Endothelial cell of umbilical vein (primary cell): ENCODE results near the gene PLEKHA7. TPM values are rescaled to one million over a fixed set of nuclear protein-coding genes. Genes with fewer than 3 reads are reported as not detected.

Source experiments
- BruUV-seq: library from RNA; stranded (reverse); fragments of 400-500 nt; replicated peaks from 2 replicates; lab custom pipeline; 2021; lab: Mats Ljungman, UMichigan
- CTCF ChIA-PET: fragments of 300-600, 350-600 bp; sonication (Branson Sonifier 250); formaldehyde crosslinking; loops from one replicate; lab custom pipeline; 2021; ENCODE audit warnings: antibody characterized with exemption, inconsistent platforms; lab: Charles Lee
- POLR2A ChIA-PET: fragments of 300-600, 350-600 bp; sonication (Branson Sonifier 250); formaldehyde crosslinking; loops from one replicate; lab custom pipeline; 2021; ENCODE audit warnings: antibody characterized with exemption, inconsistent platforms; lab: Charles Lee
- DNase-seq: peaks from one replicate; pipeline ENCODE4 v3.0.0-alpha.2; 2011; ENCODE audit warnings: low read depth, low spot score
- FAIRE-seq: peaks from 2 replicates; lab custom pipeline; 2011; peaks lifted over from hg19 to GRCh38; lab: Jason Lieb, UNC
- H2AFZ ChIP-seq: 2 replicates; pipeline ENCODE4 v1.6.0; 2012; ENCODE audit warnings: low read depth, low read length, control low read depth, inconsistent platforms
- H3K27ac ChIP-seq: 2 replicates; pipeline ENCODE4 v1.5.1; 2011; ENCODE audit warnings: low read depth, mild to moderate bottlenecking, control low read depth, low read length, moderate library complexity; ENCODE audit not compliant: insufficient read depth
- H3K27me3 ChIP-seq, 2 experiments: 2 replicates each; pipeline versions ENCODE4 v1.6.0 to v1.6.1; 2011; ENCODE audit warnings: low read length in 2 of 2, mixed read lengths in 1 of 2; ENCODE audit not compliant: control insufficient read depth in 2 of 2, insufficient read depth in 2 of 2
- H3K36me3 ChIP-seq, 2 experiments: 2 replicates in 1 of 2; 3 replicates in 1 of 2; pipeline ENCODE4 v1.5.1; 2011; ENCODE audit warnings: low read length in 2 of 2, mild to moderate bottlenecking in 1 of 2, moderate library complexity in 1 of 2; ENCODE audit not compliant: control insufficient read depth in 2 of 2, insufficient read depth in 2 of 2; ENCODE audit errors: extremely low read depth in 1 of 2
- H3K4me1 ChIP-seq: 3 replicates; pipeline ENCODE4 v1.5.1; 2011; ENCODE audit warnings: mild to moderate bottlenecking, low read length; ENCODE audit not compliant: control insufficient read depth, insufficient read depth; ENCODE audit errors: extremely low read depth
- H3K4me2 ChIP-seq: 2 replicates; pipeline ENCODE4 v1.6.1; 2011; ENCODE audit warnings: low read length, control low read depth, mixed read lengths; ENCODE audit not compliant: insufficient read depth
- H3K4me3 ChIP-seq, 3 experiments: fragments of 200-600 bp in 1 of 3; sonication (generic), shearing (Covaris generic) in 1 of 3; replicated peaks in 1 of 3; 2 replicates each; pipeline ENCODE4 v1.5.1; 2011 to 2016; ENCODE audit warnings: control low read depth in 3 of 3, low read length in 3 of 3, mild to moderate bottlenecking in 2 of 3, inconsistent platforms in 1 of 3, low read depth in 1 of 3, moderate library complexity in 1 of 3; ENCODE audit not compliant: insufficient read depth in 1 of 3
- H3K79me2 ChIP-seq: 2 replicates; pipeline ENCODE4 v1.6.0; 2012; ENCODE audit warnings: low read length, inconsistent platforms; ENCODE audit not compliant: control insufficient read depth, insufficient read depth
- H3K9ac ChIP-seq: replicated peaks from 2 replicates; pipeline ENCODE3; 2011; ENCODE audit warnings: low read length, control low read depth; ENCODE audit not compliant: insufficient read depth; ENCODE audit errors: extremely low read depth
- H3K9me1 ChIP-seq: replicated peaks from 3 replicates; pipeline ENCODE4 v1.6.0; 2011; ENCODE audit warnings: mild to moderate bottlenecking, low read length; ENCODE audit not compliant: control insufficient read depth, insufficient read depth; ENCODE audit errors: extremely low read depth
- H3K9me3 ChIP-seq: replicated peaks from 2 replicates; pipeline ENCODE4 v1.5.1; 2012; ENCODE audit warnings: low read length, inconsistent platforms; ENCODE audit not compliant: control insufficient read depth, insufficient read depth
- H4K20me1 ChIP-seq: replicated peaks from 2 replicates; pipeline ENCODE3; 2011; ENCODE audit warnings: mild to moderate bottlenecking, low read length; ENCODE audit not compliant: control insufficient read depth, insufficient read depth; ENCODE audit errors: extremely low read depth
- CTCF ChIP-seq, 2 donors: IDR thresholded peaks; 1 replicate in 1 of 2; 2 replicates in 1 of 2; pipeline ENCODE4 v1.5.1; 2011; ENCODE audit warnings: low read length in 2 of 2, mild to moderate bottlenecking in 2 of 2, moderate library complexity in 2 of 2, control low read depth in 1 of 2, inconsistent platforms in 1 of 2, low read depth in 1 of 2; ENCODE audit not compliant: insufficient read depth in 1 of 2; ENCODE audit errors: extremely low read depth in 1 of 2
- EZH2 ChIP-seq: IDR thresholded peaks from 2 replicates; pipeline ENCODE4 v1.6.1; 2012; ENCODE audit warnings: borderline replicate concordance, low read depth, mild to moderate bottlenecking, moderate library complexity, low read length, inconsistent platforms; ENCODE audit not compliant: severe bottlenecking
- FOS ChIP-seq: IDR thresholded peaks from 2 replicates; pipeline ENCODE4 v1.6.1; 2011; ENCODE audit warnings: mild to moderate bottlenecking, low read length, moderate library complexity, borderline replicate concordance; ENCODE audit not compliant: insufficient read depth
- GATA2 ChIP-seq: IDR thresholded peaks from 2 replicates; pipeline ENCODE4 v1.7.0; 2011; ENCODE audit warnings: low read depth, mild to moderate bottlenecking, moderate library complexity, mixed read lengths, low read length; ENCODE audit not compliant: insufficient read length, insufficient read depth
- JUN ChIP-seq: IDR thresholded peaks from 2 replicates; pipeline ENCODE4 v1.6.1; 2011; ENCODE audit warnings: borderline replicate concordance, low read depth; ENCODE audit not compliant: insufficient read length, insufficient read depth
- MAX ChIP-seq: IDR thresholded peaks from 2 replicates; pipeline ENCODE4 v1.6.1; 2011; ENCODE audit not compliant: insufficient read depth, insufficient read length
- MYC ChIP-seq: IDR thresholded peaks from one replicate; pipeline ENCODE4 v1.6.1; 2011; ENCODE audit warnings: mild to moderate bottlenecking, low read depth, low read length
- POLR2A ChIP-seq: IDR thresholded peaks from 2 replicates; pipeline ENCODE4 v1.6.1; 2012; ENCODE audit warnings: low read depth, mild to moderate bottlenecking, control low read depth, low read length
- POLR2AphosphoS5 ChIP-seq: IDR thresholded peaks from 2 replicates; pipeline ENCODE4 v1.6.1; 2012; ENCODE audit warnings: low read depth, mild to moderate bottlenecking, control low read depth, low read length, moderate library complexity; ENCODE audit not compliant: insufficient read depth
- dilution Hi-C: fragments of 300-500 bp; cut with MboI; formaldehyde crosslinking; loops from one replicate; pipeline ENCODE4 v1.15.0; 2019; ENCODE audit warnings: low sequenced_read_pairs; ENCODE audit not compliant: extremely low pct_ligation_motif_present
- intact Hi-C: fragments of 100-400 bp; cut with micrococcal nuclease; formaldehyde crosslinking; loops from one replicate; pipeline ENCODE4 v1.10.0; 2022
- polyA plus RNA-seq, 4 experiments: library from polyadenylated mRNA; depleted of rRNA in 3 of 4; stranded (reverse) in 3 of 4; unstranded in 1 of 4; fragments of >200 nt; gene quantifications; 2 replicates each; pipeline versions ENCODE4 v1.2.1 to v1.2.3, GENCODE V29; 2011 to 2012; ENCODE audit warnings: missing spikeins in 1 of 4
- total RNA-seq: library from RNA; stranded (reverse); gene quantifications from 2 replicates; pipeline ENCODE4 v1.2.3, GENCODE V29; 2021

PLEKHA7 gene
- total and polyA plus RNA-seq, 2 donors (not counting 3 experiments of a cell fraction or from before 2014, with no cell fraction given), result 1.7 to 3.8 TPM

GRCh38 chr11:16946477-16947282, 67.5 kb downstream of the PLEKHA7 start:
- no peak overlapping the region for H3K4me3 ChIP-seq
- no peaks in the 10 kb centered on the region for H3K79me2 ChIP-seq
- no peak for DNase-seq
- H3K4me1 ChIP-seq, result no peaks in the 10 kb centered on the region
- CTCF ChIA-PET, result interaction anchor here (0.8 to 8.1 kb wide), 9 partner anchors 16 to 438 kb away, joined by 3 to 153 read pairs (median 5); partner anchors contain the start of gene PLEKHA7
- no peaks in the 10 kb centered on the region for H4K20me1 ChIP-seq
- FAIRE-seq, result no peak
- H3K27me3 ChIP-seq, result no peaks in the 10 kb centered on the region
- no peak overlapping the region for H3K4me2 ChIP-seq
- no peak overlapping the region for H2AFZ ChIP-seq
- H3K9ac ChIP-seq, result no peak overlapping the region
- BruUV-seq, result no TSS peak
- no peaks in the 10 kb centered on the region for H3K36me3 ChIP-seq
- intact Hi-C loops (loop anchor here (1.0 kb wide), 1 partner anchor 117 kb away; no protein-coding TSS in a partner anchor), dilution Hi-C loops (no loop called here)
- H3K9me3 ChIP-seq, result no peaks in the 10 kb centered on the region
- no peak for TF ChIP-seq MAX
- TF ChIP-seq JUN, result no peak
- TF ChIP-seq POLR2A, result no peak
- no peak for TF ChIP-seq GATA2
- no peak for TF ChIP-seq MYC
- no peak for TF ChIP-seq CTCF (IDR thresholded peaks at IDR 0.05; ENCODE audit: extremely low read depth in 1 of 2, insufficient read depth in 1 of 2, low read depth in 1 of 2, low read length in 2 of 2)
- no peak for TF ChIP-seq FOS
- no peak for TF ChIP-seq POLR2AphosphoS5
- TF ChIP-seq EZH2, result no peak
- H3K27ac ChIP-seq, result no peak overlapping the region
- POLR2A ChIA-PET, result no interaction called here
- no peaks in the 10 kb centered on the region for H3K9me1 ChIP-seq
